HepG2 (cell line): ENCODE data around the gene IFIT1B. TPM values are rescaled to one million over a fixed set of nuclear protein-coding genes. Genes with fewer than 3 reads are reported as not detected.

Source experiments
- ARID3A ChIP-seq: IDR thresholded peaks from 2 replicates; pipeline ENCODE4 v1.6.1; 2012; ENCODE audit warnings: low read depth, low read length, improper control_type of control experiment
- HNRNPH1 ChIP-seq: fragments of 200-400 bp; formaldehyde crosslinking; optimal IDR thresholded peaks from 2 replicates; pipeline ENCODE3; 2017; ENCODE audit warnings: mild to moderate bottlenecking, low read depth, low read length
- KDM4B ChIP-seq: sonication (generic); formaldehyde crosslinking; IDR thresholded peaks from 2 replicates; pipeline ENCODE4 v1.4.0; 2020; ENCODE audit warnings: missing genetic modification reagents
- KLF6 ChIP-seq: IDR thresholded peaks from 2 replicates; pipeline ENCODE4 v1.8.0; 2016; ENCODE audit warnings: missing biosample characterization, missing genetic modification reagents
- SOX13 ChIP-seq, 3 experiments: fragments of 450-650 bp in 1 of 3; sonication (generic) in 1 of 3; formaldehyde crosslinking in 1 of 3; IDR thresholded peaks in 2 of 3; conservative IDR thresholded peaks in 1 of 3; 2 replicates each; pipeline versions ENCODE4 v1.5.0 to v1.6.1; 2016 to 2020; ENCODE audit warnings: antibody characterized with exemption in 1 of 3, mild to moderate bottlenecking in 1 of 3, missing compliant biosample characterization in 1 of 3, missing genetic modification reagents in 1 of 3, moderate library complexity in 1 of 3
- SP140L ChIP-seq: sonication (generic); formaldehyde crosslinking; IDR thresholded peaks from 2 replicates; pipeline ENCODE4 v1.4.0; 2020; ENCODE audit warnings: missing genetic modification reagents, borderline replicate concordance
- SRSF1 ChIP-seq: fragments of 200-400 bp; formaldehyde crosslinking; optimal IDR thresholded peaks from 2 replicates; pipeline ENCODE3; 2017; ENCODE audit warnings: mild to moderate bottlenecking, low read depth, low read length, moderate library complexity
- TBX3 ChIP-seq: fragments of 450-650 bp; IDR thresholded peaks from 2 replicates; pipeline ENCODE4 v1.6.1; 2017; ENCODE audit warnings: antibody characterized with exemption, mild to moderate bottlenecking, inconsistent platforms, borderline replicate concordance
- ZBTB42 ChIP-seq: sonication (generic); formaldehyde crosslinking; IDR thresholded peaks from 2 replicates; pipeline ENCODE4 v1.5.0; 2020; ENCODE audit warnings: mild to moderate bottlenecking, missing genetic modification reagents
- ZFP1 ChIP-seq: IDR thresholded peaks from 2 replicates; pipeline ENCODE4 v1.6.1; 2016
- ZHX1 ChIP-seq: sonication (generic); formaldehyde crosslinking; IDR thresholded peaks from 2 replicates; pipeline ENCODE4 v1.8.1; 2022; ENCODE audit warnings: low read depth, mild to moderate bottlenecking, missing genetic modification reagents
- ZNF280B ChIP-seq: sonication (generic); formaldehyde crosslinking; IDR thresholded peaks from 2 replicates; pipeline ENCODE4 v1.5.0; 2020; ENCODE audit warnings: missing genetic modification reagents, mild to moderate bottlenecking, borderline replicate concordance
- ZNF567 ChIP-seq: sonication (generic); formaldehyde crosslinking; IDR thresholded peaks from 2 replicates; pipeline ENCODE4 v1.8.1; 2023; ENCODE audit warnings: mild to moderate bottlenecking, missing genetic modification reagents, borderline replicate concordance
- ZNF569 ChIP-seq: sonication (generic); formaldehyde crosslinking; IDR thresholded peaks from 2 replicates; pipeline ENCODE4 v1.5.0; 2020; ENCODE audit warnings: mild to moderate bottlenecking, missing genetic modification reagents, moderate library complexity, borderline replicate concordance
- ZNF737 ChIP-seq: sonication (generic); formaldehyde crosslinking; IDR thresholded peaks from 2 replicates; pipeline ENCODE4 v1.5.0; 2020; ENCODE audit warnings: missing genetic modification reagents, mild to moderate bottlenecking, borderline replicate concordance
- ZNF761 ChIP-seq: sonication (generic); formaldehyde crosslinking; conservative IDR thresholded peaks from 2 replicates; pipeline ENCODE4 v1.4.0; 2020; ENCODE audit warnings: mild to moderate bottlenecking, missing genetic modification reagents
- ZNF879 ChIP-seq: sonication (generic); formaldehyde crosslinking; IDR thresholded peaks from 2 replicates; pipeline ENCODE4 v1.8.1; 2023; ENCODE audit warnings: missing genetic modification reagents
- ZNF891 ChIP-seq: sonication (generic); formaldehyde crosslinking; IDR thresholded peaks from 2 replicates; pipeline ENCODE4 v1.5.0; 2020; ENCODE audit warnings: mild to moderate bottlenecking, missing genetic modification reagents
- polyA plus RNA-seq, 8 experiments: library from polyadenylated mRNA; depleted of rRNA in 3 of 8; stranded (reverse) in 7 of 8; unstranded in 1 of 8; fragments of >200 nt; fragmentation: Illumina TruSeq in 4 of 8; extraction: Trizol in 4 of 8; gene quantifications; 2 replicates each; pipeline versions ENCODE4 v1.2.1 to v1.2.3, GENCODE V29; 2011 to 2016; ENCODE audit warnings: low read depth in 4 of 8, missing spikeins in 1 of 8, mixed read lengths in 1 of 8; ENCODE audit not compliant: insufficient read depth in 1 of 8
- total RNA-seq, 5 experiments: library from RNA; depleted of rRNA; stranded (reverse); fragments of >200 nt; fragmentation: Illumina TruSeq; extraction: Trizol; gene quantifications; 2 replicates each; pipeline ENCODE4 v1.2.3, GENCODE V29; 2016; ENCODE audit warnings: low read depth in 1 of 5
- TF ChIP-seq, protein P1 (sequence below): sonication (generic); formaldehyde crosslinking; IDR thresholded peaks from 2 replicates; pipeline ENCODE4 v1.5.0; 2020; ENCODE audit warnings: missing genetic modification reagents
- TF ChIP-seq, protein P2 (sequence below): sonication (generic); formaldehyde crosslinking; IDR thresholded peaks from 2 replicates; pipeline ENCODE4 v1.5.0; 2020; ENCODE audit warnings: mild to moderate bottlenecking, missing genetic modification reagents

IFIT1B gene
- total and polyA plus RNA-seq, 2 of the 13 experiments (the other 11 are each of a cell fraction or from before 2014, with no cell fraction given), result not detected

GRCh38 chr10:89332123-89332633 is 45.7 kb upstream of the IFIT1B start (continued):
- TF ChIP-seq, protein P1, sequence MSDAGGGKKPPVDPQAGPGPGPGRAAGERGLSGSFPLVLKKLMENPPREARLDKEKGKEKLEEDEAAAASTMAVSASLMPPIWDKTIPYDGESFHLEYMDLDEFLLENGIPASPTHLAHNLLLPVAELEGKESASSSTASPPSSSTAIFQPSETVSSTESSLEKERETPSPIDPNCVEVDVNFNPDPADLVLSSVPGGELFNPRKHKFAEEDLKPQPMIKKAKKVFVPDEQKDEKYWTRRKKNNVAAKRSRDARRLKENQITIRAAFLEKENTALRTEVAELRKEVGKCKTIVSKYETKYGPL (CRISPR knock-in tag), result no peak
- TF ChIP-seq ZNF879 (CRISPR knock-in tag), result no peak
- no peak for TF ChIP-seq SRSF1
- no peak for TF ChIP-seq HNRNPH1
- no peak for TF ChIP-seq ZBTB42 (CRISPR knock-in tag)
- no peak for TF ChIP-seq KDM4B
- no peak for TF ChIP-seq ZNF891 (CRISPR knock-in tag)
- TF ChIP-seq, protein P2, sequence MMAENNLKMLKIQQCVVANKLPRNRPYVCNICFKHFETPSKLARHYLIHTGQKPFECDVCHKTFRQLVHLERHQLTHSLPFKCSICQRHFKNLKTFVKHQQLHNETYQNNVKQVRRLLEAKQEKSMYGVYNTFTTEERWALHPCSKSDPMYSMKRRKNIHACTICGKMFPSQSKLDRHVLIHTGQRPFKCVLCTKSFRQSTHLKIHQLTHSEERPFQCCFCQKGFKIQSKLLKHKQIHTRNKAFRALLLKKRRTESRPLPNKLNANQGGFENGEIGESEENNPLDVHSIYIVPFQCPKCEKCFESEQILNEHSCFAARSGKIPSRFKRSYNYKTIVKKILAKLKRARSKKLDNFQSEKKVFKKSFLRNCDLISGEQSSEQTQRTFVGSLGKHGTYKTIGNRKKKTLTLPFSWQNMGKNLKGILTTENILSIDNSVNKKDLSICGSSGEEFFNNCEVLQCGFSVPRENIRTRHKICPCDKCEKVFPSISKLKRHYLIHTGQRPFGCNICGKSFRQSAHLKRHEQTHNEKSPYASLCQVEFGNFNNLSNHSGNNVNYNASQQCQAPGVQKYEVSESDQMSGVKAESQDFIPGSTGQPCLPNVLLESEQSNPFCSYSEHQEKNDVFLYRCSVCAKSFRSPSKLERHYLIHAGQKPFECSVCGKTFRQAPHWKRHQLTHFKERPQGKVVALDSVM (CRISPR knock-in tag), result peak; percentile 99
- no peak for TF ChIP-seq ZNF737 (CRISPR knock-in tag)
- TF ChIP-seq ZNF761, result no peak
- TF ChIP-seq TBX3, result no peak
- no peak for TF ChIP-seq ARID3A
- no peak for TF ChIP-seq SP140L (CRISPR knock-in tag)
- TF ChIP-seq ZNF569 (CRISPR knock-in tag), result no peak
- no peak for TF ChIP-seq ZNF567 (CRISPR knock-in tag)
- no peak for TF ChIP-seq KLF6
- no peak for TF ChIP-seq ZNF280B
- TF ChIP-seq ZFP1 (CRISPR knock-in tag), result no peak; the same call in 1 of the 2 replicates
- no peak for TF ChIP-seq SOX13 (IDR thresholded peaks at IDR 0.05)
- TF ChIP-seq SOX13 (CRISPR knock-in tag; conservative IDR thresholded peaks at IDR 0.05 in 1 of 2, IDR thresholded peaks at IDR 0.05 in 1 of 2), result peak in 1 of 2 experiments; percentile 60; a peak in 2 of 4 replicates
- no peak for TF ChIP-seq ZHX1 (CRISPR knock-in tag)
